Hematopoietic multipotent progenitor cell treated with erythropoietin and hydrocortisone succinate and interleukin-3 and kit ligand, for 17 days (in vitro differentiated cells): Measurements from ENCODE around the gene TNS1.

Experiments
- DNase-seq: peaks from one replicate; pipeline ENCODE4 v3.0.0-alpha.2; 2015; ENCODE audit warnings: low spot score

Gene TNS1

DNA sequence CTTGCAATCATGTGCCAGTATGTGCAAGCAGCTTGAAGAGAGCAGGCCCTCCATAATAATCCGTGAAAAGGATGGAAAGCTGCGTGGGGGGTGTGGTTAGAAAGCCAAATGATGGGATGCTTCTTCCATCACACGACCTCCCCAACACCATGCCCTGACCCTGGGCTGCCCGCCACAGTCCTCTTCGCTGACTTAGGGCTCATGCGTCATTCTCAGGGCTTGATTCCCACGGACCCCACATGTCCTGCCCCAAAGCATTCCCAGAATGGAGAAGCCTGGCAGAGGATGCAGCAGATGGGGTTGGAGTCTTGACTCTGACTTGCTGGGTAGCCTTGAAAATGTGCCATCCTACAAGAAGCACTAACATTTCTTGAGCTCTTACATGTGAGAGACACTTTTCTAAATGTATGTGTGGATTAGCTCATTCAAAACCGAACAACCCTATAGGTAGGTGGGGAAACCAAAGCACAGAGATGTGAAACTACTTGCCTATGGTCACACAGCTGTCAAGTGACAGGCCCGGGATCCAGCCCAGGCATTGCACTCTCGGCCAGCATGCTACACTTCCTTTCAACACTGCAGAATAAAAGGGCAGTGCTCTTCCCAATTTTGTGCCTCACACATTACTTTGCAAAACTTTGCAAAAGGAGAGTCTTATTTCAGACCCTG is 3.7 kb downstream of the TNS1 start:
- DNase-seq, result no peak

DNA sequence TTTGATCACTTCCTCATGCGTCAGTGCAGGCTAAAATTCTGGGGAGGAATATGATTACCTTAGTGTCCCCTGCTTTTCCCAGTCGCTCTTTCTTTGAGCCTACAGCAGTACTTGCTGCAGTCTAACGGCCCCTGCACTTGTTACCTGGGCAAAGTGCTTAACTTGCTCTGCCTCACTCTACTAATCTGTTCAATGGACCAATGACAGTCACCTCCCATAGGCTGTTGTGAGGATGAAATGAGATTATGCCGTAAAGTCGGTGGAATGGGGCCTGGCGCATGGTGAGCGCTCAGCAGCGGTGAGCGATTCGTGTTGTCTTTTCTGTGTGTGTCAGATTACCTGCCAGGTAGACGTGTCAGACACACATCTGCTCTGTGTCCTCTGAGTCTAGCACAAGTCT is 5.3 kb downstream of the TNS1 start:
- DNase-seq, result no peak

DNA sequence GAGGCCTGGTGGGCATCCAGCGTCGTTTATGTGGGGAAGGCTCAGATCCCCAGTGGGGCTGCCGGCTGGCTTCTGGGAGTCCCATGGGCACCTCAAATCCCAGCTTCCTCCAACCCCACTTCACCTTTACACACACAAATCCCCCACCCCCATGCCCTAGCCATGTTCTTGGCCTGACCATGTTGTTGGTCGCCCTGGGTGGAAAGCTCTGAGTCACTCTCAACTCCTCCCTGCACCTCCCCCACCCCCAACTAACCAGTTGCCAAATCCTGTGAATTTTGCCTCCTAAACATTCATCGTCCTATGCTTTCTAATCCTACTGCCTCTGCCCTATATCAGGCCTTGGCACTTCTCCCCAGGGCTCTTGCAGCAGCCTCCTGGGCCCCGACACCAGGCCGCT is 6.4 kb downstream of the TNS1 start:
- DNase-seq, result no peak

DNA sequence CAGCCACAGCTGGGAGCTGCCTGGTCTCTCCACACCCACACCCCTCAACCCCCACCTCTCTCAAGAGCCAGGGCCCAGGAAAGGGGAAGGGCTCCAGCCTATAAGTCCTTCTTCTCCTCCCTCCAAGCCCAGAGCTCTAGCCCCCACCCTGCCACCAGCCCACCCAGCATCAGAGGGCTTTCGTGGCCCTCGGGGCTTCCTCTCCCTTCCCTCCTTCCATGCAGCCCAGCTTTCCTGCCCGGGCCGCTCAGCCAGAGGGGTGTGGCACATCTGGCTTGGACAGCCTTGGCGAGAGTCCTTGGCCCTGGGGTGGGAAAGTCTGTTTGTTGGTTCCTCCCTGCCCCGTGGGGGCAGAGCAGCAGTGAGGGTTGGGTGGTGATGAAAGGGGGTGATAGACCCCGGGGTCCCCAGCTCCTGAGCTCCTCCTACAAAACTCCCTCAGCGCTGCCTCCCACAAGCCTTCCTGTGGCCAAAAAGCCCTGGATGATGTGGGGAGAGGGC is 7.0 kb downstream of the TNS1 start:
- no peak for DNase-seq

- DNase-seq, result no peak
Measured at GRCh38 chr2:217994776-217995274, 8.0 kb downstream of the TNS1 start.

DNA sequence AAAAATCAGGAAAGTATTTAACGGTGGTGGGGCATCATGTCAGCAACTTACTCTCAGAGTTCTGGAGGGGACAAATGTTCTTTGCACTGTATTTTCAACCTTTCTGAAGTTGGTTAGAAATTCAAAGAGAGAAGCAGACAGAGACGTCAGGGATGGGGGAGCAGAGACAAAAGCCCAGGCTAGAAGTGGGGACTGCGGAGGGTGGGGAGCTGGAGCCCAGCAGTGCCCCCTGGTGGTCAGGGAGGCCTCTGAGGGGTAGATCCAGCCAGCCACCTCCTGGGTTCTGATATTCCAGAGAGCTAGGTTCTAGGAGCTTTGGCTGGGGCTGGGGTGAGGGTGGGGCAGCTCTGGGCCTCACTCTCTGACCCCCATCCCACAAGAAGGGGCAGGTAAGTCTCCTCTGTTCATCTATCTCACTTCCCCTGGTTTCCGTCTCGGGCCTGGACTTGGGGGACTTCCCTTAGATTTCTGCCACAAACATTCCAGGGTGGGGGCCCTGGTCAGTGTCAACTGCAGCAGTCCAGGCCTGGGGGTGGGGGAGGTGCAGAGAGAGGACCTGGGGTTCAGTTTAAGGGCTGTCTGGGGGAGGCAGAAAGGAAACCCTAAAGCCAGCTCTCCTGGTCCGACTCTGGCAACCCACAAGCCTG is 8.9 kb downstream of the TNS1 start:
- peak; percentile 60 for DNase-seq

DNA sequence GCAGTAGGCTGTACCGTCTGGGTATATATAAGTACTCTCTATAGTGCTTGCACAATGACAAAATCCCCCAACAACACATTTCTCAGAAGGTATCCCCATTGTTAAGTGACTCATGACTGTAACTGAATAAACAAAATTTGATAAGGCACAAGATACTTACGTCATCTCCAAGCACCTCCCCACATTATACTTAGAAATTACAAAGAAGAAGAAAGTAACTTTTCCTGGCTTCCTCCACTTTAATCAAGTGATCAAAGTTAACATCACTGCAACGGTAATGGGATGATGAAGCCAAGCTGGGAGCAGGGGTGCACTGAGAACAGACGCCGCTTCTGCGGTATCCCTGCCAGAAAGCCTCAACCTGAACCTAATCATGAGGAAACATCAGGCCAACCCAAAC is 9.7 kb downstream of the TNS1 start:
- DNase-seq, result no peak

- DNase-seq, result no peak
Measured at GRCh38 chr2:217992061-217992460, 10.7 kb downstream of the TNS1 start.

DNA sequence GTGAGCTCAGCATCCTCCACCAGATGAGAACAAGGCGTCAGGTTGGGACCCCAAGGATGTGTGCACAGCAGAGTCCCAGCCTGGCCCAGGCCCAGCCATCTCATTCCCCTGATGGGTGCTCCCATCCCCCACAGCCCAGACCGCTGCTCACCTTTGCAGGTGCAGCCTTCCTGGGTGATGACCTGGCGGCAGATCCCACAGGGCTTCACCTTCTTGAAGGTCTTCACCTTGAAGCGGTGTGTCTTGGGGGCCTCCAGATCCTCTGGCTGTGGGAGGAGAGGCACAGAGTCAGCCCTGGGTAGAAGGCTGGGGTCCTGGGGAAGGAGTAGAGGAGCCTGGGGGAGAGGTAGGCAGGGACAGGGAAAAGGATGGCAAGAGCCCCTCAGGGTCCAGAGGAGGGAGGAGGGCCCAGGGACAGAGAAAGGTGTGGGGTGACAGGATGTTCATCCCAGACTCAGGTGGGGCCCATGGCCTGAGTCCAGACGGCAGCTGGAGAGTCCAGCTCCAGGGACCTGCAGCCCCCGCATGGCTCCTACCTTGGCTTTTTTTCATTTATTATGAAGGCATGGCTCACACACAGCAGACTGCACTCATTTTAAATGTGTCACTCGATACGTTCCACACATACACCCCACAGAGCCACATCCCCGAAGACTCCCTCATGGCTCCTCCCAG is 11.9 kb downstream of the TNS1 start:
- no peak for DNase-seq

- no peak for DNase-seq
Measured at GRCh38 chr2:217990389-217990788, 12.4 kb downstream of the TNS1 start.

GRCh38 chr2:217989221-217989948 is 13.4 kb downstream of the TNS1 start:
- no peak for DNase-seq

- DNase-seq, result no peak
Measured at GRCh38 chr2:217988840-217989204, 14.0 kb downstream of the TNS1 start.

DNA sequence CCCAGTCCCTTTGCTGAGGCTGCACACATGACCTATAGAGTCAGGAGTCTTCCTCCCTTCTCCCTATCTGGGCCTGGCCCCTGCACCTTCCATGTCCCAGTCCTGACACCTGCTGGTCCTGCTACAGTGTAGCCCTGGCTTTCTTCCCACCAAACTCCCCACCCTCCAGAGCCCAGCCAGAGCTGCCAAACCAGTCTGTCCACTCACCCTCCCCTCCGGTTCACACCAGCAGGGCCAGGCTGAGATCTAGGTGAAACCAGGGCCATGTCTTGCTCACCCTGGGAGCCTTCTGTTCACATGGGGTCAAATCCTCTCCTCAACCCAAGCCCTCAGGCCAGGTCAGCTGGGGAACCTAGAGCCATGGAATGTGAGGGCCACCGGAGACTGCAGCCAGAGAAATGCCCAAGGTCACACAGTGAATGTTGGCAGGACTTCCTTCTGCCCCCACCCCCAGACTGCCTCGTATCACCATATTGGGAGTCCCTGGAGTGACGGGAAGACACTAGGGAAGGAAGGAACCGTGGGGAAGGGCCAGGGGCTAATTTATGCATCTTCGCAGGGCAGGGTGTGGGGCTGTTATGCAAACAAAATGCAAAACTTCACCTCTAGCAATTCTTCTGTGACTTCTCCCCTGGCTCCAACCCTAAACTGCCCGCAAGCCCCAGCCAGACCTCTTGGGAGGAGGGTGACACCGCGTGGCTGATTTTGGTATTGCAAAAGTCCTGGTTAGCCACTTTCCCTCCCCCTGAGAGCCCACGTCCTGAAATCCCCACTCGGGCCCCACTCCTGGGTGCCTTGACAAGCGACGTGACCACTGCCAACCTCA is 14.6 kb downstream of the TNS1 start:
- DNase-seq, result peak; percentile 77

- no peak for DNase-seq
Measured at GRCh38 chr2:217987391-217987790, 15.4 kb downstream of the TNS1 start.

DNA sequence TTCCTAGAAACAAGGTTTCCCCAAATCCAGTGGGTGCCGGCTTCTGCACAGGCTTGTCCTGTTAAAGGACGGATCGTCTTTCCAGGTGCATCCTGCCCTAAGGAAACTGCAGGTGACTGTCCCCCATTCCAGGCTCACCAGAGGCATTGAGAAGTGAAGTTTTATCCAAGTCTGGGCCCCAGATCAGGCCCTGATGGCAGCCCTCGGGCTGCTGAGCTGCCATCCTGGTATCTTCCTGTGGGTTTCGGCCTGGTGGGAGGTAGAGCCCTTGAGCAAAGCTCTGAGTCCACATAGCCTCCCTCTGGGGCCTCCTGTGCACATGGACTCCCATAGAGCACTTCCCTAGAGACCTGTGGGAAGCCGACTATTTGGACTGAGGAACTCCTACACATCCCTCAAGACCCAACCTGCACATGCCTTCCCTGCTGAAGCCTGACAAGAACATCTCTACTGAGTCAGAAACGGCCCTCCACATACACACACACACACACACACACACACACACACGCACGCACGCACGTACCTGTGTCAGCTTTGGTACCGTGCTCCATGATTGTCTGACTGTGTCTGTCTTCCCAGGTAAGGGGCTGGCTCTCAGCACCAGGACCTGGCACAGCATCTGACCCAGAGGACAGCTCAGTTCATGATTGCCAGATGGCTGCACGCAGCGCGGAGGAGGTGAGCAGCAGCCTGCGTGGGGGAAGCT is 16.4 kb downstream of the TNS1 start:
- no peak for DNase-seq

- no peak for DNase-seq
Measured at GRCh38 chr2:217983276-217984233, 19.2 kb downstream of the TNS1 start.

DNA sequence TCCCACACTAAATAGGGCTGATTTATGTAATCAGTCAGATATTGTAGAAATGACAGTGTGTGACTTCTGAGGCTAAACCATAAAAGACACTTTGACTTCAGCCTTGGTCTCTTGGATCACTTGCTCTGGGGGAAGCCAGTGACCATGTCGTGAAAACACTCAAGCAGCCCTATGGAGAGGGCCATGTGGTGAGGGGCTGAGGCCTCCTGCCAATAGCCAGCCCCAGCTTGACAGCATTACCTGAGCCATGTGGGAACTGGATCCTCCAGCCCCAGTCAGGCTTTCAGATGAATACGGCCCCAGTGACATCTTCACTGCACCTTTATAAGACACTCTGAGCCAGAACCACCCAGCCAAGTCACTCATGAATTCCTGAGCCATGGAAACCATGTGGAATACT is 20.8 kb downstream of the TNS1 start:
- no peak for DNase-seq

DNA sequence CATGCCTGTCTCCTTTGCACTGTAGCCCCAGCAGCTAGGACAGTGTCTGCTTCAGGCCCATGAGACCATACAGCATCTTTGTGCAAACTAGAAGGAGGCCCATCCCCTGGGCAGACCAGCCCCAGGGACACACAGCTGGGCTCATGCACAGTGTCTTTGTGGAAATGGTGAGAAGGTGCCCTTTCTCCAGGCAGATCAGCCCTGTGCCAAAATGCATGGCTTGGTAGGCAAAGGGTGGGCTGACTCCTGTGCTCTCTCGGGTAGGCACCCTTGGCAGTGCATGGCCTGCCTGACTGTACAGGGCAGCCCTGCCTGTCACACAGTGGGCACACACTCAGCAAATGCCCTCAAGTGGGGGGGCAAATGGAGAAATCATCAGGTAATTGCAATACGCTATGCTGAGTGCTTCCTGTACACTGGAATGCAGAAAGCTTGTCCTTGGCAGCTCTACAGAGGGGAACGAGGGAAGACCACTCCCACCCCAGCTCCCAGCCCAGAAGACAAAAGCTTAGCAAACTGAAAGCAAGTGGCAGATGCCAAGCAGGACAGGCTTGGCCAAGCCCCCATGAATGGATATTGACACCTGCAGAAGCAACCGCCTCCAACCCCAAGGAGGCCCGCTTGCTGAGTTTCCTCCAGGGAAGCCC is 21.6 kb downstream of the TNS1 start:
- no peak for DNase-seq

DNA sequence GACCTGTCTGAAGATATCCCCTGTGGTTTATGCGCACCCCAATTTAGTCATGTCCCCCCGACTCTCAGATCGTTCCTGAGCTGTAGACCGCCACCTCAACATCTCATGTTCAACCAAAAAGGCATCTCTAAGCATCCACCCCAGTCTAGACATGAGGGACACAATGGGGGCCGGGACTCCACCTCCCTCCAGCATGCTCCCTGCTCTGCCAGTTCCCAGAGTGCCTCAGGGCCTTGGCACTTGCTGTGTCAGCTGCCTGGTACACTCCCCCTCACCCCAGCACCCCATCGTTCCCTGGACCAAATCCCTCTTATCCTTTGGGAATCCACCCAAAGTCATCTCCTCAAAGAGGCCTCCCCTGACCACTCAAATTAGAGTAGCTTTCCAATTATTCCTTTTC is 22.2 kb downstream of the TNS1 start:
- DNase-seq, result no peak
